ENCODE measurements around the gene SUSD3.

SUSD3 gene

GRCh38 chr9:93119703-93119952, 61.1 kb downstream of the SUSD3 start:
- DNase-seq (ENCODE audit: low read depth), result no peak
- TF ChIP-seq CTCF (IDR thresholded peaks at IDR 0.05; ENCODE audit: low read length, missing control alignments), result no peak
- no peak overlapping the region for H3K4me3 ChIP-seq (replicated peaks; ENCODE audit: low read depth, low read length)

GRCh38 chr9:93119953-93120845, 61.7 kb downstream of the SUSD3 start:
- H3K4me3 ChIP-seq (replicated peaks; ENCODE audit: low read depth, low read length), result no peak overlapping the region
- TF ChIP-seq CTCF (IDR thresholded peaks at IDR 0.05; ENCODE audit: low read length, missing control alignments), result peak; percentile 51
- peak; percentile 97 for DNase-seq (ENCODE audit: low read depth)

GRCh38 chr9:93120846-93121315, 62.4 kb downstream of the SUSD3 start:
- no peak for TF ChIP-seq CTCF (IDR thresholded peaks at IDR 0.05; ENCODE audit: low read length, missing control alignments)
- no peak for DNase-seq (ENCODE audit: low read depth)
- no peak overlapping the region for H3K4me3 ChIP-seq (replicated peaks; ENCODE audit: low read depth, low read length)

GRCh38 chr9:93121316-93122241, 63.1 kb downstream of the SUSD3 start:
- TF ChIP-seq CTCF (IDR thresholded peaks at IDR 0.05; ENCODE audit: low read length, missing control alignments), result no peak
- H3K4me3 ChIP-seq (replicated peaks; ENCODE audit: low read depth, low read length), result no peak overlapping the region
- DNase-seq (ENCODE audit: low read depth), result no peak

GRCh38 chr9:93122721-93123221, 64.3 kb downstream of the SUSD3 start:
- H3K4me3 ChIP-seq (replicated peaks; ENCODE audit: low read depth, low read length), result no peak overlapping the region
- no peak for DNase-seq (ENCODE audit: low read depth)

More at GRCh38 chr9:93122721-93123221, 64.3 kb downstream of the SUSD3 start:
- no peak for TF ChIP-seq CTCF (IDR thresholded peaks at IDR 0.05; ENCODE audit: low read length, missing control alignments)

Data from fibroblast of pulmonary artery (primary cell).